GM21526 (cell line): ENCODE measurements around the gene BRSK1.

Source experiments
- ATAC-seq: cut with Tn5 transposase; IDR thresholded peaks from one replicate; pipeline ENCODE4 v1.9.1; 2021; ENCODE audit warnings: moderate library complexity; ENCODE audit not compliant: unreplicated experiment, low FRiP score

BRSK1 gene

GRCh38 chr19:55253842-55254624, 29.8 kb upstream of the BRSK1 start:
- ATAC-seq = peak; percentile 41

GRCh38 chr19:55254625-55254977, 29.2 kb upstream of the BRSK1 start:
- ATAC-seq = no peak

- ATAC-seq = no peak
Measured at GRCh38 chr19:55255618-55256423, 28.0 kb upstream of the BRSK1 start.

- ATAC-seq = no peak
Measured at GRCh38 chr19:55256562-55257460, 27.0 kb upstream of the BRSK1 start.

- no peak for ATAC-seq
Measured at GRCh38 chr19:55257461-55258420, 26.1 kb upstream of the BRSK1 start.

GRCh38 chr19:55258476-55258827, 25.3 kb upstream of the BRSK1 start:
- no peak for ATAC-seq

GRCh38 chr19:55258828-55259539, 24.8 kb upstream of the BRSK1 start, which contains the start of gene PPP6R1:
Gene PPP6R1 (minus strand): TSS chr19:55259017. CDS start chr19:55247103, 11,914 bp downstream.
- ATAC-seq = peak; percentile 56

GRCh38 chr19:55259540-55260210, 24.1 kb upstream of the BRSK1 start:
- no peak for ATAC-seq

GRCh38 chr19:55261671-55262126, 22.1 kb upstream of the BRSK1 start:
- ATAC-seq = no peak

GRCh38 chr19:55262359-55262758, 21.4 kb upstream of the BRSK1 start:
- ATAC-seq = no peak

GRCh38 chr19:55264531-55264930, 19.3 kb upstream of the BRSK1 start:
- no peak for ATAC-seq

GRCh38 chr19:55265173-55265572, 18.6 kb upstream of the BRSK1 start:
- no peak for ATAC-seq

- no peak for ATAC-seq
Measured at GRCh38 chr19:55265723-55266386, 17.9 kb upstream of the BRSK1 start.

GRCh38 chr19:55266404-55266803, 17.4 kb upstream of the BRSK1 start:
- no peak for ATAC-seq

- ATAC-seq = no peak
Measured at GRCh38 chr19:55266840-55267239, 17.0 kb upstream of the BRSK1 start.

GRCh38 chr19:55269299-55269698, 14.5 kb upstream of the BRSK1 start:
- ATAC-seq = no peak

GRCh38 chr19:55270172-55270942, 13.4 kb upstream of the BRSK1 start:
- ATAC-seq = no peak
